OCI-LY3 (cell line): Measurements from ENCODE around the gene RHOD.

ENCODE experiments used
- EZH2phosphoT487 ChIP-seq: fragments of 200-600 bp; shearing (Covaris generic); IDR thresholded peaks from 2 replicates; pipeline ENCODE4 v1.6.1; 2018; ENCODE audit warnings: antibody characterized with exemption, mixed run types, low read depth
- TF ChIP-seq, protein P1 (sequence below): fragments of 200-600, 300-600 bp; sonication (generic); IDR thresholded peaks from 2 replicates; pipeline ENCODE4 v1.5.1; 2014; ENCODE audit warnings: antibody characterized with exemption, low read length, low read depth

DNA sequence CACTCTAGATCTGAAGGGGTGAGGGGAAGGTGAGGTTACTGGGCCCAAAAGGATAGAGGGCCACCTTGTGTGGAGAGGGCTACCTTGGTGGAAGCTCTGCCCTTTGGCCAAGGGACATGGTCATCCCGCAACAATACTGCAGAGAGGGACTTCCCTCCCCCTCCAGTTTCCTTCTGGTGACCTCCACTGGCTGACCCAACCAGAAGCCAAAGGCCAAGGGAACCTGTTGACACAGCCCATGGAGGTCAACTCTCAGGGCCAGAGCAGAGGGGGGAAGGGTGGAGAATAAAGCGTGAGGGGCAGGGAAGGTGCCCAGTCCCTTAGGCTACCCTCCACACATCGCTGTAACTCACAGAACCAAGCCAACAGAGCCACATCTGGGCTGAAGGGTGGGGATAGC, 15.0 kb upstream of the RHOD start:
- TF ChIP-seq, protein P1, sequence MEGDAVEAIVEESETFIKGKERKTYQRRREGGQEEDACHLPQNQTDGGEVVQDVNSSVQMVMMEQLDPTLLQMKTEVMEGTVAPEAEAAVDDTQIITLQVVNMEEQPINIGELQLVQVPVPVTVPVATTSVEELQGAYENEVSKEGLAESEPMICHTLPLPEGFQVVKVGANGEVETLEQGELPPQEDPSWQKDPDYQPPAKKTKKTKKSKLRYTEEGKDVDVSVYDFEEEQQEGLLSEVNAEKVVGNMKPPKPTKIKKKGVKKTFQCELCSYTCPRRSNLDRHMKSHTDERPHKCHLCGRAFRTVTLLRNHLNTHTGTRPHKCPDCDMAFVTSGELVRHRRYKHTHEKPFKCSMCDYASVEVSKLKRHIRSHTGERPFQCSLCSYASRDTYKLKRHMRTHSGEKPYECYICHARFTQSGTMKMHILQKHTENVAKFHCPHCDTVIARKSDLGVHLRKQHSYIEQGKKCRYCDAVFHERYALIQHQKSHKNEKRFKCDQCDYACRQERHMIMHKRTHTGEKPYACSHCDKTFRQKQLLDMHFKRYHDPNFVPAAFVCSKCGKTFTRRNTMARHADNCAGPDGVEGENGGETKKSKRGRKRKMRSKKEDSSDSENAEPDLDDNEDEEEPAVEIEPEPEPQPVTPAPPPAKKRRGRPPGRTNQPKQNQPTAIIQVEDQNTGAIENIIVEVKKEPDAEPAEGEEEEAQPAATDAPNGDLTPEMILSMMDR, result no peak
- TF ChIP-seq EZH2phosphoT487, result no peak
